ENCODE measurements around the gene TMIGD2. TPM values are rescaled to one million over a fixed set of nuclear protein-coding genes. Genes with fewer than 3 reads are reported as not detected.
A peak's percentile ranks its signal among the peaks of the same experiment; 100 is the strongest.
"Not testable (repeated sequence)": the region's sequence is repeated elsewhere in the genome, so short reads cannot be mapped to it uniquely, and the experiment has no call there.

Gene TMIGD2
- polyA plus RNA-seq, 12 donors = 0.27 to 3.2 (median 0.60) TPM; not detected in 2

GRCh38 chr19:4267901-4268815 lies 34.0 kb downstream of the TMIGD2 start:
- no peak for DNase-seq

GRCh38 chr19:4267101-4267900 lies 34.9 kb downstream of the TMIGD2 start:
- DNase-seq = no peak

DNA sequence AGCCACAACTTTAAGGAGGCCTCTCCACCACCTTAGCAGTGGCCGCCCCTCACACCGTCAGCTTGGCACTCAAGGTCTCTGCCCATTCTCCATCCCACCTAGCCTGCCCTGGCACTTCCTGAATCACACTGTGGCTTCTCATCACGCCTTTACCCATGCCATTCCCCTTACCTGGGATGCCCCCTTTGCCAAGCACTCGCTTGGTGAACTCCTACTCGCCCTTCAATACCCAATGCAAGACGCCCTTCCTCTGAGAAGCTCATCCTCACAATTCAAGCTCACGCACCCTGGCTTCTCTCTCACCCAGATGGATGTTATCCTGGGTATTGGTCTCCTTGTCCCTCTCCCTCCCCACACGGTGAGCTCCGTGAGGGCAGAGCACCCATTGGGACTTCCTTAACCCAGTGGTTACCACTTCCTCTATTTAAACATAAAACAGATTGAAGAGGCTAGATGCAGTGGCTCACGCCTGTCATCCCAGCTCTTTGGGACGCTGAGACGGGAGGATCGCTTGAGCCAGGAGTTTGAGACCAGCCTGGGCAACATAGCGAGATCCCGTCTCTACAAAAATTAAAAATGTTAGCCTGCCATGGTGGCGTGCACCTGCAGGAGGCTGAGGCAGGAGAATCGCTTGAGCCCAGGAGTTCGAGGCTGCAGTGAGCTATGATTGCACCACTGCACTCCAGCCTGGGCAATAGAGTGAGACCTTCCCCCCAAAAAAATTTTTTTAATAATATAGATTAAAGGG lies 35.8 kb downstream of the TMIGD2 start:
- no peak for DNase-seq

GRCh38 chr19:4264812-4265211 lies 37.4 kb downstream of the TMIGD2 start:
- no peak for DNase-seq

- no peak for DNase-seq
These were observed 41.5 kb downstream of the TMIGD2 start for GRCh38 chr19:4260613-4261191.

- DNase-seq = no peak
These were observed 44.0 kb downstream of the TMIGD2 start for GRCh38 chr19:4258181-4258580.

DNA sequence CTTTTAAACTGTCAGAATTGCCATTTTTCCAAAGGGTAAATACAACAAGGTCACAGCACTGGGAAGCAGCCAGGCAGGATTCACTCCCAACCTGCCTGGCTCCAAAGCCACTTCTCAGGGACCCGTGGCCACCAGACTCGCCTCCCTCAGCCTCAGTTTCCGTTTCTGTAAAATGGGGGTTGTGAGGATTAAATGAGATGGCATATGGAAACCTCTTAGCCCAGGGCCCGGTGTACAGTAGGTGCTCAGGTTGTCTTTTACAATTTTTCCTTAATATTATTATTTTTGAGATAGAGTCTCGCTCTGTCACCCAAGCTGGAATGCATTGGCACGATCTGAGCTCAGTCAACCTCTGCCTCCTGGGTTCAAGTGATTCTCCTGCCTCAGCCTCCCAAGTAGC lies 45.2 kb downstream of the TMIGD2 start:
- DNase-seq = no peak

- no peak for DNase-seq
These were observed 45.6 kb downstream of the TMIGD2 start for GRCh38 chr19:4256563-4256962.

GRCh38 chr19:4246767-4247593 lies 55.2 kb downstream of the TMIGD2 start, which contains the start of gene YJU2:
YJU2 (plus strand) TSS chr19:4247080; CDS start chr19:4247147, 67 bp downstream.
- DNase-seq = peak; percentile 98

- DNase-seq = not testable (repeated sequence)
These were observed 56.3 kb downstream of the TMIGD2 start for GRCh38 chr19:4245938-4246337.

Other genes starting within 250 kb of the TMIGD2 start
- 10 to 100 TPM in 3 of 12 donors, 1 to 10 TPM in 8, not detected in 1; 5.2 to 29.8 (median 6.7) TPM for gene ZBTB7A, start 235.5 kb downstream of the TMIGD2 start, polyA plus RNA-seq (ENCODE audit: insufficient read length in 12 of 12)
- gene MAP2K2, start 178.3 kb downstream of the TMIGD2 start, polyA plus RNA-seq (ENCODE audit: insufficient read length in 12 of 12) = 100 to 1,000 TPM in 6 of 12 donors, 10 to 100 TPM in 6; 74.0 to 196 (median 100) TPM
- gene CREB3L3, start 148.8 kb downstream of the TMIGD2 start, polyA plus RNA-seq (ENCODE audit: insufficient read length in 12 of 12) = 1 to 10 TPM in 1 of 12 donors, under 1 TPM in 1, not detected in 10; 0.30 to 8.2 TPM
- gene SIRT6, start 119.8 kb downstream of the TMIGD2 start, polyA plus RNA-seq (ENCODE audit: insufficient read length in 12 of 12) = 10 to 100 TPM in 6 of 12 donors, 1 to 10 TPM in 5, not detected in 1; 7.1 to 22.9 (median 10.4) TPM
- gene ANKRD24, start 119.7 kb downstream of the TMIGD2 start, polyA plus RNA-seq (ENCODE audit: insufficient read length in 12 of 12) = 1 to 10 TPM in 7 of 12 donors, under 1 TPM in 3, not detected in 2; 0.38 to 2.2 (median 1.4) TPM
- gene EBI3, start 72.9 kb downstream of the TMIGD2 start, polyA plus RNA-seq (ENCODE audit: insufficient read length in 12 of 12) = 1 to 10 TPM in 1 of 12 donors, under 1 TPM in 9, not detected in 2; 0.34 to 2.4 (median 0.70) TPM
- gene YJU2, start 55.3 kb downstream of the TMIGD2 start, polyA plus RNA-seq (ENCODE audit: insufficient read length in 12 of 12) = 10 to 100 TPM in 11 of 12 donors, not detected in 1; 10.8 to 19.0 (median 11.9) TPM
- gene SHD, start 23.1 kb downstream of the TMIGD2 start, polyA plus RNA-seq (ENCODE audit: insufficient read length in 12 of 12) = 100 to 1,000 TPM in 5 of 12 donors, 10 to 100 TPM in 6, not detected in 1; 48.5 to 140 (median 91.9) TPM
- 10 to 100 TPM in 1 of 12 donors, 1 to 10 TPM in 9, under 1 TPM in 1, not detected in 1; 0.88 to 13.6 (median 2.2) TPM for gene FSD1, start 2.2 kb upstream of the TMIGD2 start, polyA plus RNA-seq (ENCODE audit: insufficient read length in 12 of 12)
- gene STAP2, start 36.4 kb upstream of the TMIGD2 start, polyA plus RNA-seq (ENCODE audit: insufficient read length in 12 of 12) = 10 to 100 TPM in 2 of 12 donors, 1 to 10 TPM in 8, not detected in 2; 3.5 to 37.7 (median 5.1) TPM
- gene MPND, start 41.2 kb upstream of the TMIGD2 start, polyA plus RNA-seq (ENCODE audit: insufficient read length in 12 of 12) = 10 to 100 TPM in 10 of 12 donors, not detected in 2; 11.4 to 18.5 (median 13.2) TPM
- 10 to 100 TPM in 11 of 12 donors, not detected in 1; 41.2 to 79.6 (median 56.0) TPM for gene SH3GL1, start 98.2 kb upstream of the TMIGD2 start, polyA plus RNA-seq (ENCODE audit: insufficient read length in 12 of 12)
- gene CHAF1A, start 100.3 kb upstream of the TMIGD2 start, polyA plus RNA-seq (ENCODE audit: insufficient read length in 12 of 12) = 10 to 100 TPM in 10 of 12 donors, 1 to 10 TPM in 1, not detected in 1; 7.8 to 25.9 (median 11.3) TPM
- 100 to 1,000 TPM in 2 of 12 donors, 10 to 100 TPM in 9, not detected in 1; 66.8 to 148 (median 87.8) TPM for gene UBXN6, start 155.4 kb upstream of the TMIGD2 start, polyA plus RNA-seq (ENCODE audit: insufficient read length in 12 of 12)
- gene HDGFL2, start 169.9 kb upstream of the TMIGD2 start, polyA plus RNA-seq (ENCODE audit: insufficient read length in 12 of 12) = 10 to 100 TPM in 11 of 12 donors, not detected in 1; 46.8 to 76.7 (median 51.3) TPM
- gene PLIN4, start 216.1 kb upstream of the TMIGD2 start, polyA plus RNA-seq (ENCODE audit: insufficient read length in 12 of 12) = 1 to 10 TPM in 10 of 12 donors, under 1 TPM in 1, not detected in 1; 0.88 to 9.1 (median 3.2) TPM
- gene PLIN5, start 232.8 kb upstream of the TMIGD2 start, polyA plus RNA-seq (ENCODE audit: insufficient read length in 12 of 12) = 1 to 10 TPM in 8 of 12 donors, under 1 TPM in 2, not detected in 2; 0.61 to 3.7 (median 2.5) TPM
- gene LRG1, start 237.6 kb upstream of the TMIGD2 start, polyA plus RNA-seq (ENCODE audit: insufficient read length in 12 of 12) = under 1 TPM in 10 of 12 donors, not detected in 2; 0.21 to 0.91 (median 0.57) TPM